Liver (tissue), 3 donors: ENCODE results near the gene EXOC6.

ENCODE experiments used
- CTCF ChIP-seq: fragments of 150-350 bp; IDR thresholded peaks from 2 replicates; pipeline ENCODE4 v1.5.1; 2017; ENCODE audit warnings: improper control_type of control experiment, low read depth, low read length; ENCODE audit not compliant: missing input control
- HNF4G ChIP-seq: IDR thresholded peaks from 2 replicates; pipeline ENCODE4 v1.6.1; 2016; ENCODE audit warnings: antibody characterized with exemption
- JUND ChIP-seq, 2 donors: IDR thresholded peaks; 2 replicates each; pipeline ENCODE4 v1.6.1; 2016; ENCODE audit warnings: antibody characterized with exemption in 2 of 2
- RXRA ChIP-seq, 2 donors: IDR thresholded peaks; 2 replicates each; pipeline ENCODE4 v1.6.1; 2017 to 2018; ENCODE audit warnings: antibody characterized with exemption in 2 of 2, mild to moderate bottlenecking in 1 of 2
- SP1 ChIP-seq: IDR thresholded peaks from 2 replicates; pipeline ENCODE4 v1.6.1; 2018; ENCODE audit warnings: antibody characterized with exemption, mild to moderate bottlenecking
- TAF1 ChIP-seq: conservative IDR thresholded peaks from 2 replicates; pipeline ENCODE4 v1.6.1; 2016; ENCODE audit warnings: antibody characterized with exemption, mild to moderate bottlenecking
- YY1 ChIP-seq: IDR thresholded peaks from 2 replicates; pipeline ENCODE4 v1.6.1; 2016; ENCODE audit warnings: antibody characterized with exemption, mild to moderate bottlenecking
- TF ChIP-seq, protein P1 (sequence below): IDR thresholded peaks from 2 replicates; pipeline ENCODE4 v1.6.1; 2016; ENCODE audit warnings: antibody characterized with exemption
- donor health status: healthy.
- donor health status: healthy.

DNA sequence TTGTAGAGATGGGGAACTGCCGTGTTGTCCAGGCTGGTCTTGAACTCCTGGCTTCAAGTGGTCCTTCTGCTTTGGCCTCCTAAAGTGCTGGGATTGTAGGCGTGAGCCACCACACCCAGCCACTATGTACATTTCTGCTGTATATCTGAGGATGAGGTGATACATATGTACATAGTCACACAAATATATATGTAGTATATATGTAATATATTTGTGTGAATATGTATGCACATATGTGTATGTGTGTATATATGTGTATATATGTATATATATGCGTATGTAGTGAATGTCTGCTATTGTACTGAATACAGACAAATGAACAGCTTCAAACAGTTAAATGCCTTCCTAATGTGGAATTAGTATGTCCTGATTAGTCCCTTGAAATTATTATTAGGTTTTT, 70.3 kb downstream of the EXOC6 start:
- no peak for TF ChIP-seq CTCF
- TF ChIP-seq SP1, result no peak
- no peak for TF ChIP-seq JUND (IDR thresholded peaks at IDR 0.05)
- TF ChIP-seq RXRA (IDR thresholded peaks at IDR 0.05), result no peak
- no peak for TF ChIP-seq HNF4G
- TF ChIP-seq, protein P1, sequence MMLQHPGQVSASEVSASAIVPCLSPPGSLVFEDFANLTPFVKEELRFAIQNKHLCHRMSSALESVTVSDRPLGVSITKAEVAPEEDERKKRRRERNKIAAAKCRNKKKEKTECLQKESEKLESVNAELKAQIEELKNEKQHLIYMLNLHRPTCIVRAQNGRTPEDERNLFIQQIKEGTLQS, result no peak
- no peak for TF ChIP-seq TAF1
- TF ChIP-seq YY1, result no peak
